Immature natural killer cell (primary cell): ENCODE data around the gene SLC2A14. TPM values are rescaled to one million over a fixed set of nuclear protein-coding genes. Genes with fewer than 3 reads are reported as not detected.
"Not testable (repeated sequence)": the region's sequence is repeated elsewhere in the genome, so short reads cannot be mapped to it uniquely, and the experiment has no call there.

ENCODE experiments used
- DNase-seq, 3 donors: peaks; one replicate each; pipeline ENCODE4 v3.0.0; 2022; ENCODE audit warnings: mixed read lengths in 1 of 3
- H3K27ac Mint-ChIP-seq, 6 donors: one replicate each; pipeline ENCODE4 v1.8.0; 2020; ENCODE audit warnings: mixed read lengths in 6 of 6, mild to moderate bottlenecking in 5 of 6, inconsistent platforms in 4 of 6, moderate library complexity in 3 of 6
- H3K27me3 Mint-ChIP-seq, 3 donors: one replicate each; pipeline ENCODE4 v1.8.0; 2020 to 2021; ENCODE audit warnings: low read depth in 3 of 3, mild to moderate bottlenecking in 3 of 3, mixed read lengths in 3 of 3, moderate library complexity in 3 of 3, inconsistent platforms in 1 of 3
- H3K36me3 Mint-ChIP-seq, 3 donors: one replicate each; pipeline ENCODE4 v1.8.0; 2020; ENCODE audit warnings: mixed read lengths in 3 of 3, inconsistent platforms in 2 of 3, mild to moderate bottlenecking in 2 of 3
- H3K4me1 Mint-ChIP-seq, 2 donors: one replicate each; pipeline ENCODE4 v1.8.0; 2020; ENCODE audit warnings: inconsistent platforms in 2 of 2, mild to moderate bottlenecking in 2 of 2, mixed read lengths in 2 of 2, moderate library complexity in 1 of 2
- H3K4me3 Mint-ChIP-seq, 5 donors: one replicate each; pipeline ENCODE4 v1.8.0; 2020; ENCODE audit warnings: mild to moderate bottlenecking in 5 of 5, mixed read lengths in 5 of 5, inconsistent platforms in 3 of 5, moderate library complexity in 3 of 5
- H3K9me3 Mint-ChIP-seq, 6 donors: one replicate each; pipeline ENCODE4 v1.8.0; 2020; ENCODE audit warnings: mild to moderate bottlenecking in 6 of 6, mixed read lengths in 6 of 6, inconsistent platforms in 4 of 6, moderate library complexity in 3 of 6
- polyA plus RNA-seq, 3 donors: library from polyadenylated mRNA; unstranded; fragments of 300-500 nt; fragmentation: Illumina TruSeq; gene quantifications; one replicate each; pipeline ENCODE4 v1.2.3, GENCODE V29; 2021

Gene SLC2A14
- polyA plus RNA-seq, 3 donors from 2014 or later = not detected

DNA sequence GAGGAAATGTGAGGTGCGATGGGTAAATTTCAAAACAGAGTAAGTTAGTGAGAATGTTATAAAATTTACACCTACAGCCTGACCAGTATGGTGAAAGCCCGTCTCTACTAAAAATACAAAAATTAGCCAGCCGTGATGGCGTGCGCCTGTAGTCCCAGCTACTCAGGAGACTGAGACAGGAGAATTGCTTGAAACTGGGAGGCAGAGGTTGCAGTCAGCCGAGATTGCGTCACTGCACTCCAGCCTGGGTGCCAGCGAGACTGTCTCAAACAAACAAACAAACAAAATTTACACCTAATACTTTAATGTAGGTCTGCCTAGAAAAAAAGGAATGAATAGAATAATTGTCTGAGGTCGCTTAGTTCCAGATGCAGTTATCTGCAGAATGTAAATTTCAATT, 37.6 kb downstream of the SLC2A14 start:
- Mint-ChIP-seq H3K36me3 (no peaks in the 10 kb centered on the region), H3K27me3 (peaks cover 2 to 10% (median 2%) of the 10 kb centered on the region in 3 donors), H3K4me1 (no peaks in the 10 kb centered on the region), H3K9me3 (no peaks in the 10 kb centered on the region), H3K27ac (no peak overlapping the region), H3K4me3 (no peak overlapping the region)
- DNase-seq = no peak

DNA sequence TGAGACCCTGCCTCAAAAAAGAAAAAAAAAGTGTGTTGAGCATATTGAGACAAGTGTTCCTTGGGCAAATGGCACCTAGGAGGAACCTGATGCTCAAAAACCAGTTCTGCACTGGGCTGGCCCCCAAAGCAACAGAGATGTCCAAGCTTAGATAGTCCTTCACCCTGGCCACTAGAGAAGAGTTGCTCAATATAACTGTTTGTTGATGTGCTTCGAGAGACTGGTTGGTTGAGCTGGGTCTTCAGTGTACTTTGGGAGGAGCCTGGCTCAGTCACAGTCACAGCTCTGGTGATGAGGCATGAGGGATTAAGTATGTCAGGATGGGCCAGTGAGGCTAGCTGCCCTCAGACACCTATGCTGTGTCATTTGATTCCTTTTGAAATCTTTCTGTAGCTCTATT, 38.0 kb downstream of the SLC2A14 start:
- no peak for DNase-seq
- no peaks in the 10 kb centered on the region for H3K9me3 Mint-ChIP-seq
- no peaks in the 10 kb centered on the region for H3K4me1 Mint-ChIP-seq
- H3K27ac Mint-ChIP-seq = no peak overlapping the region
- H3K27me3 Mint-ChIP-seq = peaks cover 2 to 10% (median 2%) of the 10 kb centered on the region in 3 donors
- H3K36me3 Mint-ChIP-seq = no peaks in the 10 kb centered on the region
- no peak overlapping the region for H3K4me3 Mint-ChIP-seq

DNA sequence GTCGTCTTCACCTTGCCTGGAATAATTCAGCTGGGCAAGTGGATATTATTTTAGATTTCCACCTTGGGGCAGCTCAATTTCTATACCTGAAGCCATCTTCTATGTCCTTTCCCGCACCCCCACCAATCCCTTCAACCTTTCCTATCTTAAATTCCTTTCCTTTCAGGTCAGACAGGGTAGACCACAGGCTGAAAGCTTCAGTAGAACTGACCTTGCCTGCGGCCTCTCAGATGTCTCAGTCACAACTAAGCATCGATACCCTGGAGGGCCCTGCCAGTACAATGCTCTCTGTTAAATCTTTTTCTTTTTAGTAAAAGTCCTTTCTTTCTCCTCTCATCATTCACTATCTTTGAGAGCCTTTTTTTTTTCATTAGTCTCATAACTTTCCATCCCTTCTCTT, 38.9 kb downstream of the SLC2A14 start:
- Mint-ChIP-seq H3K27ac (no peak overlapping the region), H3K27me3 (peaks cover 2 to 10% (median 3%) of the 10 kb centered on the region in 3 donors), H3K9me3 (no peaks in the 10 kb centered on the region), H3K4me3 (no peak overlapping the region), H3K36me3 (no peaks in the 10 kb centered on the region), H3K4me1 (no peaks in the 10 kb centered on the region)
- DNase-seq = no peak

DNA sequence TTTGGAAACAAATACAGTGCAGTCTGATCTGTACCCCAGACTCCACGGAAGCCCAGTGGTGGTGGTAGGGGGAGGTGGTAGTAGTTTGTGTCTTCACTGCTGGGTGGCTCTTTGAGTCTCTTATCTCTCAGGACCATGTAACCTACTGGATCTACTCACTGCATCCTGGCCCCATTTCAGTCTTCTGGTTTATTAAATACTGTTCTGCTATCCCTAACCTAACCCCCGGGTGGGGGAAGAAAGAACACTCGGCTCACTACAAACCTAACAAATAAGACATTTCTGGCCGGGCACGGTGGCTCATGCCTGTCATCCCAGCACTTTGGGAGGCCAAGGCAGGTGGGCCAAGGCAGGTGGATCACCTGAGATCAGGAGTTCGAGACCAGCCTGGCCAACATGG, 39.5 kb downstream of the SLC2A14 start:
- H3K9me3 Mint-ChIP-seq, H3K4me3 Mint-ChIP-seq, H3K27me3 Mint-ChIP-seq, DNase-seq, H3K27ac Mint-ChIP-seq, H3K4me1 Mint-ChIP-seq, H3K36me3 Mint-ChIP-seq: not testable (repeated sequence)

DNA sequence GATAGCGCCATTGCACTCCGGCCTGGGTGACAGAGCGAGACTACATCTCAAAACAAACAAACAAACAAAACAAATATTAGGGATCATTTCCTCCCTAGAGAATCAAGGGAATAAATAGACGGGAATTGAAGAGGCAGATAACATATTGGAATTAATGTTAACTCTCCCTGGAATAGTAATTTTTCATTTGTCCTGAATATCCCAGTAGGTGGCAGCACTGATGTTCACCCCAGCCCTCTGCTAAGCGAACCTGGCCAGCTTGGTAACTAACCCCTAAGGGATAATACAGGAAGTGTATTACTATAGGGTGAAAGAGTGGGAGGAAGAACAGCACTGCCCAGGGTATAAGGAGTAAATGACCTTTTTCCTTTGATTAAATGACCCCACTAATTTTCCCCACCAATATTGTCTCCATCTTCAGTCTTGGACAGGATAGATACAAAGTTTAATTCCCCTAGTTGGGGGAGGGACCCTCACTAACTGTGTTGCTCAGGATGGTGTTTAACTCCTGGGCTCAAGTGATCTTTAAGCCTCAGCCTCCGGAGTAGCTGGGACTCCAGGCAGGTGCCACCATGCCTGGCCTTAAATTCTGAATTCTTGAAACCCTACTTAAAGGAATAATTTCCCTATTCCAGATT, 40.5 kb downstream of the SLC2A14 start:
- no peak overlapping the region for H3K27ac Mint-ChIP-seq
- H3K27me3 Mint-ChIP-seq = peaks cover 2 to 7% (median 4%) of the 10 kb centered on the region in 3 donors
- H3K9me3 Mint-ChIP-seq = no peaks in the 10 kb centered on the region
- H3K36me3 Mint-ChIP-seq = no peaks in the 10 kb centered on the region
- H3K4me1 Mint-ChIP-seq = no peaks in the 10 kb centered on the region
- no peak overlapping the region for H3K4me3 Mint-ChIP-seq
- peak in 2 of 3 donors; percentile 13 to 18 for DNase-seq

DNA sequence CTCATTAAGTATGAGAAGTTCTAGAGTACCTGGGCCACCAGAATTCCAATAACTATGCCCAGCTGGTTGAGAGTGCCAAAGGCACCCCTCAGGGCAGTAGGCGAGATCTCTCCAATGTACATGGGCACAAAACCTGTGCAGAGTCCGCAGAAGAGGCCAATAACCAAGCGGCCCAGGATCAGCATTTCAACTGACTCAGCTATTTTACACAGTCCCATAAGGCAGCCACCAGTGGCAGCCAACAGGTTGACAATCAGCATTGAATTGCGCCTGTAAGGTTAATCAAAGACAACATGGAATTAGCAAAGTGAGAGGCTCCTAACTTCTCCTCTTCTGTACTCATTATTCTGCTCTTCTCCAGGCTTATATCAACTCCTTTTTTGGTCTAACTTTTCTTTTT, 43.0 kb downstream of the SLC2A14 start:
- DNase-seq, H3K27me3 Mint-ChIP-seq, H3K9me3 Mint-ChIP-seq, H3K4me3 Mint-ChIP-seq, H3K4me1 Mint-ChIP-seq, H3K27ac Mint-ChIP-seq, H3K36me3 Mint-ChIP-seq: not testable (repeated sequence)

DNA sequence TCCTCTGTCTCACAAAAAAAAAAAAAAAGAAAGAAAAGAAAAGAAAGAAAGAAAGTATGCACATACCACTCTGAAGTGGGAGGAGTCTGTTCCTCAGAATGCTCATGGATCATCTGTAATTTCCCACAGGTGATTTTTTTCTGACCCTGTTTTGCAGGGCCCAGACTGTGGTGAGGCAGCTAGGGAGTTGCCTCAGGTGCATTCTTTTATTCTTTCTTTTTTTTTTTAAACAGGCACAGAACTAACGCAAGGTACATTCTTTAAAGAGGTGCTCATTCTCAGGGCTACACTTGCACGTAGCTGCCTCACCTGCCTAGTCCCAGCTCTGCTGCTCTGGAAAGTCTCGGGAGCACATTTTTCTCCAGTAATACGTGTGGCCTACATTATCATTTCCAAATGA, 47.0 kb downstream of the SLC2A14 start:
- not testable (repeated sequence) for H3K9me3 Mint-ChIP-seq, H3K4me1 Mint-ChIP-seq, H3K27me3 Mint-ChIP-seq, H3K27ac Mint-ChIP-seq, H3K4me3 Mint-ChIP-seq, H3K36me3 Mint-ChIP-seq, DNase-seq

DNA sequence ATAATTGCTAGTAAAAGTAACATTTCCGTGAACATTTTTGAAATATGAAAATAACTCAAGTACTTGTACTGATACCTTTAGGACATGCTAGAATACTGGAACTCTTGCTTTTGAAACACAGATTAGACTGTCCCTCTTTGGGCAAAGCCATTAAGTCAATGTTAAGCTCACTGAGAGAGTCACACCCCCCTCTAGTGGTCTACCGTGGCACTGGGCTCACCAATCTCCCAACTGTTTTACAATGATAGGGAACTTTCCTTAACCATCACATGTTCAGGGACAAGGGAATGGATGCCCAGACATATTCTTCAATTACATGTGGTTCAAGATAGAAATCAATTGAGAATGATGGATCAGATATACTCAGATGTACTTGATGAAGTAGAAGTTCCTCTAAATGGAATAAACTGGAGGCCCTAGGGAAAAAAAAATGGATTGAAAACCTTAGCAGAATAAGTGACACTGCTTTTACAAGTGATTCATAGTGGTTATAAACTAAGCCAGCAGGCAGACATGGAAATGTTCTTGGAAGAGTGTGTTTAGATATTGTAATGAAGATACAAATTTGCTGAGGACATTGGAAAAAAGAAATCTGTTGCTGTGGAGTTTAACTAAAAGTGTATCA, 65.7 kb downstream of the SLC2A14 start:
- Mint-ChIP-seq H3K27ac (no peak overlapping the region), H3K9me3 (no peaks in the 10 kb centered on the region), H3K36me3 (no peaks in the 10 kb centered on the region), H3K4me1 (no peaks in the 10 kb centered on the region), H3K4me3 (no peak overlapping the region), H3K27me3 (peaks cover 0 to 2% (median 0%) of the 10 kb centered on the region in 3 donors)
- DNase-seq = peak; percentile 40 to 50 (median 46)

DNA sequence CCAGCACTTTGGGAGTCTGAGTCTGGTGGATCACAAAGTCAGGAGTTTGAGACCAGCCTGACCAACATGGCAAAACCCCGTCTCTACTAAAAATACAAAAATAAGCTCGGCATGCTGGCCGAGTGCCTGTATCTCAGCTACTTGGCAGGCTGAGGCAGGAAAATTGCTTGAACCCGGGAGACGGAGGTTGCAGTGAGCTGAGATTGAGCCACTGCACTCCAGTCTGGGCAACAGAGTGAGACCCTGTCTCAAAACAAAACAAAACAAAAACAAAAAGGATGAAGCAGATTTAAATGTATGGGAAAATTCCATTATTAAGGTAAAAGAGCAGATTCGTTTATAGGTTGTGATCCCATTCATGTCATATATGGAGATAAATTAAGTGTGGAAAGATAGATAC, 66.4 kb downstream of the SLC2A14 start:
- H3K27me3 Mint-ChIP-seq, H3K4me1 Mint-ChIP-seq, H3K36me3 Mint-ChIP-seq, DNase-seq, H3K9me3 Mint-ChIP-seq, H3K4me3 Mint-ChIP-seq, H3K27ac Mint-ChIP-seq: not testable (repeated sequence)

DNA sequence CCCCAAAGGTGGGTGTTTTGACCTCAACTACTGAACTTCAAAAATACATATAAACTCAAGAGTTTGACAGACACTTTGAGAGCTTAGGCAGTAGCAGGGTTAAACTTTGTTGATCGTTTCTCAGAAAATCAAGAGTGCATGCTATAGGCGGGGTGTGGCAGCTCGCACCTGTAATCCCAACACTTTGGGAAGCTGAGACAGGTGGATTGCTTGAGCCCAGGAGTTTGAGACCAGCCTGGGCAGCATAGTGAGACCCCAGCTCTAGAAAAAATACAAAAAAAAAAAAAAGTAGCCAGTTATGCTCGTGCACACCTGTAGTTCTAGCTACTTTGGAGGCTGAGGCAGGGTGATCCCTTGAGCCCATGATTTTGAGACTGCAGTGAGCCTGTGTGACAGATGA, 71.3 kb downstream of the SLC2A14 start:
- no peak overlapping the region for H3K27ac Mint-ChIP-seq
- H3K27me3 Mint-ChIP-seq = no peaks in the 10 kb centered on the region
- H3K4me3 Mint-ChIP-seq = no peak overlapping the region
- no peak for DNase-seq
- H3K4me1 Mint-ChIP-seq = no peaks in the 10 kb centered on the region
- H3K9me3 Mint-ChIP-seq = no peaks in the 10 kb centered on the region
- H3K36me3 Mint-ChIP-seq = no peaks in the 10 kb centered on the region

DNA sequence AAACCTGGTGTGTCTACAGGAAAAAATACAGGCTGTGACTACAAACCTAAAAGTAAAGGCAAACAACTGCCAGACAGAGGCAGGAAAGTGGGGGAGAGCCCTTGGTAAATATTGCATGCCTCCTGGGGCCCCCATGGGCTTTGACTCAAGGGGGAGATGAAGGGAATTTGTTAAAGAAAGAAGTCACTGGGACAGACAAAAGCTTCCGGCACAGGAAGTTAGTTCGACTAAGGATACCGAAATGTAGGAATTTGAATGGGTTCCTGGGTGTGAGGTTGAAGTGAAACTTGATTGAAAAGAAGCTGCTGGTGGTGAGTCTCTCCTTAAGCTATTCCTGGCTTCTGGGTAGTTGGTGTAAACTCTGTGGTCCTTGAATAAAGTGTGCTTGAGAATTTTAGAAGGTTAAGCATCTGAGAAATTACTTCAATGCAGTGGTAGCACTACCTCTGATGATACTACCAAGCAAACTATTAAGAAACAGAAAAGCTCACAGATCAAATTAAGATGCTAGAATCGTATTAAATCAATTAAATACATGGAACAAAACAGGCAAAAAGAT, 73.9 kb downstream of the SLC2A14 start:
- H3K36me3 Mint-ChIP-seq, H3K27me3 Mint-ChIP-seq, H3K4me3 Mint-ChIP-seq, DNase-seq, H3K27ac Mint-ChIP-seq, H3K9me3 Mint-ChIP-seq, H3K4me1 Mint-ChIP-seq: not testable (repeated sequence)

DNA sequence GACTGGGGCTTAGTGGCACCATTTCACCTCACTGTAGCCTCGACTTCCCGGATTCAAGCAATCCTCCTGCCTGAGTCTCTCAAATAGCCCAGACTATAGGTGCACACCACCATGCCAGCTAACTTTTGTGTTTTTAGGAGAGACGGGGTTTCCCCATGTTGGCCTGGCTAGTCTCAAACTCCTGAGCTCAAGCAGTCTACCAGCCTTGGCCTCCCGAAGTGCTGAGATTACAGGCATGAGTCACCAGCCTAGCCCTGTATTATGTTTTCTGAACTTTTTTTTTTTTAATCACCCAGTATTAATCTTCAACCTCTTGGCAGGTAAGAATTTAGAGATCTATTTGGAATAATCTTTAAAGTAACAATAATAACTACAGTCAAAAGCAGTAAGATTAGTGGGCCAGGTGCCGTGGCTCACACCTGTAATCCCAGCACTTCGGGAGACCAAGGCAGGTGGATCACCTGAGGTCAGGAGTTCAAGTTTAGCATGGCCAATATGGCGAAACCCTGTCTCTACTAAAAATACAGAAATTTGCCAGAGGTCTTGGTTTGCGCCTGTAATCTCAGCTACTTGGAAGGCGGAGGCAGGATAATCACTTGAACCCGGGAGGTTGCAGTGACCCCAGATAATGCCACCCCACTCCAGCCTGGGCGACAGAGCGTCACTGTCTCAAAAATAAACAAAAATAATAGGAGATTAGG, 74.9 kb downstream of the SLC2A14 start:
- H3K36me3 Mint-ChIP-seq = no peaks in the 10 kb centered on the region
- no peak for DNase-seq
- H3K27ac Mint-ChIP-seq = no peak overlapping the region
- no peak overlapping the region for H3K4me3 Mint-ChIP-seq
- H3K27me3 Mint-ChIP-seq = no peaks in the 10 kb centered on the region
- H3K4me1 Mint-ChIP-seq = no peaks in the 10 kb centered on the region
- H3K9me3 Mint-ChIP-seq = no peaks in the 10 kb centered on the region

DNA sequence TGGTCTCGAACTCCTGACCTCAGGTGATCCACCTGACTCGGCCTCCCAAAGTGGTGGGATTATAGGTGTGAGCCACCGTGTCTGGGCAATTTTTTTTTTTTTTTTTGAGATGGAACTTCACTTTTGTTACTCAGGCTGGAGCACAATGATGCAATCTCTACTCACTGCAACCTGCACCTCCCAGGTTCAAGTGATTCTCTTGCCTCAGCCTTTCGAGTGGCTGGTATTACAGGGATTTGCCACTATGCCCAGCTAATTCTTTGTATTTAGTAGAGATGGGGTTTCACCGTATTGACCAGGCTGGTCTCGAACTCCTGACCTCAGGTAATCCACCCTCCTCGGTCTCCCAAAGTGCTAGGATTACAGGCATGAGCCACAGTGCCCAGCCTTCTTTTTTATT, 75.4 kb downstream of the SLC2A14 start:
- H3K4me1 Mint-ChIP-seq, DNase-seq, H3K4me3 Mint-ChIP-seq, H3K36me3 Mint-ChIP-seq, H3K27ac Mint-ChIP-seq, H3K27me3 Mint-ChIP-seq, H3K9me3 Mint-ChIP-seq: not testable (repeated sequence)

DNA sequence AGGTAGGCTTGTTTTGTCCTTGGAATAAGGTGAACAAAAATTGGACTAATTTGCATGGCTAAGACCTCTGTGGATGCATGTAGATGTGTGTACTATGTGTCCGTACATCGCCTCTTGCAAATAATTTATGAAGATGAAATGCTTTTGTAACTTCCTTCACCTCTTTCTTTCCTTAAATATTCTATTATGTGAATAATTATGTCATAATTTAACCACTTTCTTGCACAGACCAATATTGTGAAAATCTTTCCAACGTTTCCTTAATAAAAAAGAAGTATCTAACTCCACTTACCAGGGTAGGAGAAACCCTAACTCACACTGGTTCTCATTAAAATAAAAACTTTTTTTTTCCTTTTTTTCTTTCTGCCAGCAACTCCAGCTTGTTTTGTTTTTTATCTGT, 79.5 kb downstream of the SLC2A14 start:
- Mint-ChIP-seq H3K27me3 (peaks cover 0 to 3% (median 1%) of the 10 kb centered on the region in 3 donors), H3K4me3 (no peak overlapping the region), H3K4me1 (no peaks in the 10 kb centered on the region), H3K36me3 (no peaks in the 10 kb centered on the region), H3K27ac (no peak overlapping the region), H3K9me3 (no peaks in the 10 kb centered on the region)
- DNase-seq = no peak
